ENCODE data around the gene CEP104. TPM values are rescaled to one million over a fixed set of nuclear protein-coding genes. Genes with fewer than 3 reads are reported as not detected.

The CEP104 gene
- polyA plus RNA-seq, 2 of the 4 experiments (the other 2 are of a cell fraction): 14.5 to 28.8 TPM

- H3K27ac ChIP-seq: no peak overlapping the region
- ATAC-seq (no peak), DNase-seq (ENCODE audit: low read depth in 1 of 2, low spot score in 1 of 2) (no peak), FAIRE-seq (no peak)
- TF ChIP-seq REST (IDR thresholded peaks at IDR 0.05): no peak
- TF ChIP-seq ZNF302 (CRISPR knock-in tag; IDR thresholded peaks at IDR 0.05): no peak
- TF ChIP-seq ZFP36 (IDR thresholded peaks at IDR 0.05; ENCODE audit: borderline replicate concordance, partially characterized antibody): no peak
- no peak for TF ChIP-seq MAX (IDR thresholded peaks at IDR 0.05)
- no peak for TF ChIP-seq HOXB13 (CRISPR knock-in tag; IDR thresholded peaks at IDR 0.05; ENCODE audit: low read depth)
- no peaks in the 10 kb centered on the region for H3K9me3 ChIP-seq
- CTCF ChIA-PET: interaction anchor here (1.0 kb wide), 1 partner anchor 47 kb away, joined by 4 read pairs; the partner anchor contains the start of gene DFFB
- H3K4me3 ChIP-seq: no peak overlapping the region
- POLR2A ChIA-PET: no interaction called here
- 81% methylated on average over 16 of the region's 24 CpGs for WGBS (ENCODE audit: missing lambda C conversion rate)
- no peaks in the 10 kb centered on the region for H3K4me1 ChIP-seq
- no peak overlapping the region for H3K4me2 ChIP-seq
These were observed 47.2 kb upstream of the CEP104 start for GRCh38 chr1:3904006-3904842.

- no peak for FAIRE-seq
- H3K9me3 ChIP-seq: no peaks in the 10 kb centered on the region
- H3K4me1 ChIP-seq: 0 out of 3 replicates have a peak, but pooled peaks cover 3% of the 10 kb centered on the region
- no peak overlapping the region for H3K4me2 ChIP-seq
- 80% methylated on average over 13 of the region's 16 CpGs for WGBS (ENCODE audit: missing lambda C conversion rate)
- ATAC-seq: no peak
- ChIA-PET POLR2A (no interaction called here), CTCF (interaction anchor here (0.5 to 1.0 kb wide), 2 partner anchors 46 to 1893 kb away, joined by 3 to 4 read pairs; partner anchors contain the start of gene DFFB)
- no peak for TF ChIP-seq RNF2 (IDR thresholded peaks at IDR 0.05; ENCODE audit: borderline replicate concordance, low read depth)
- no peak for TF ChIP-seq EP300 (IDR thresholded peaks at IDR 0.05)
- no peak for TF ChIP-seq CTCF (IDR thresholded peaks at IDR 0.05)
- no peak for TF ChIP-seq GATA3 (IDR thresholded peaks at IDR 0.05; ENCODE audit: borderline replicate concordance)
- TF ChIP-seq CBX2 (IDR thresholded peaks at IDR 0.05; ENCODE audit: borderline replicate concordance, low read depth): no peak
- TF ChIP-seq, protein P1, sequence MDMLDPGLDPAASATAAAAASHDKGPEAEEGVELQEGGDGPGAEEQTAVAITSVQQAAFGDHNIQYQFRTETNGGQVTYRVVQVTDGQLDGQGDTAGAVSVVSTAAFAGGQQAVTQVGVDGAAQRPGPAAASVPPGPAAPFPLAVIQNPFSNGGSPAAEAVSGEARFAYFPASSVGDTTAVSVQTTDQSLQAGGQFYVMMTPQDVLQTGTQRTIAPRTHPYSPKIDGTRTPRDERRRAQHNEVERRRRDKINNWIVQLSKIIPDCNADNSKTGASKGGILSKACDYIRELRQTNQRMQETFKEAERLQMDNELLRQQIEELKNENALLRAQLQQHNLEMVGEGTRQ (IDR thresholded peaks at IDR 0.05): no peak
- no peak for TF ChIP-seq SMC3 (IDR thresholded peaks at IDR 0.05)
- TF ChIP-seq TP53 (CRISPR knock-in tag; IDR thresholded peaks at IDR 0.05): no peak
- TF ChIP-seq SREBF2 (IDR thresholded peaks at IDR 0.05): no peak
- TF ChIP-seq EHF (CRISPR knock-in tag; IDR thresholded peaks at IDR 0.05): no peak
- TF ChIP-seq POLR2AphosphoS2 (conservative IDR thresholded peaks at IDR 0.05; ENCODE audit: low read length): no peak
- TF ChIP-seq HOXB13 (CRISPR knock-in tag; IDR thresholded peaks at IDR 0.05; ENCODE audit: low read depth): no peak
- TF ChIP-seq POLR2A (IDR thresholded peaks at IDR 0.05; ENCODE audit: low read length): no peak
- no peak for TF ChIP-seq FOSL2 (IDR thresholded peaks at IDR 0.05)
- TF ChIP-seq FOSL2 (CRISPR knock-in tag; IDR thresholded peaks at IDR 0.05): no peak
- no peak for TF ChIP-seq PHF8 (IDR thresholded peaks at IDR 0.05; ENCODE audit: borderline replicate concordance, low read depth)
- TF ChIP-seq BCL3 (IDR thresholded peaks at IDR 0.05): no peak
- H3K4me3 ChIP-seq: no peak overlapping the region
- no peak overlapping the region for H3K27ac ChIP-seq
- DNase-seq (ENCODE audit: low read depth in 1 of 2, low spot score in 1 of 2): no peak
These were observed 46.4 kb upstream of the CEP104 start for GRCh38 chr1:3903141-3904005.
